Esophagus muscularis mucosa (tissue), 4 donors: Measurements from ENCODE around the gene GRK5. TPM values are rescaled to one million over a fixed set of nuclear protein-coding genes. Genes with fewer than 3 reads are reported as not detected.

Experiments
- DNase-seq: peaks from one replicate; pipeline ENCODE4 v3.0.0-alpha.2; 2017; ENCODE audit errors: extremely low spot score
- H3K27ac ChIP-seq, 4 donors: fragments of 200-600 bp; sonication (generic); replicated peaks in 1 of 4; 1 replicate in 3 of 4; 2 replicates in 1 of 4; pipeline ENCODE4 v1.5.1; 2016 to 2019; ENCODE audit warnings: mild to moderate bottlenecking in 1 of 4
- H3K27me3 ChIP-seq, 4 donors: fragments of 200-600 bp; sonication (generic); one replicate each; pipeline versions ENCODE4 v1.5.1 to v1.6.0; 2016 to 2019
- H3K36me3 ChIP-seq, 4 donors: fragments of 200-600 bp; sonication (generic); one replicate each; pipeline ENCODE4 v1.5.1; 2016 to 2019
- H3K4me1 ChIP-seq, 4 donors: fragments of 200-600 bp; sonication (generic); one replicate each; pipeline ENCODE4 v1.5.1; 2016 to 2019
- H3K4me3 ChIP-seq, 4 donors: fragments of 200-600 bp; sonication (generic); 1 replicate in 2 of 4; 2 replicates in 2 of 4; pipeline ENCODE4 v1.5.1; 2016 to 2019; ENCODE audit warnings: mild to moderate bottlenecking in 4 of 4, moderate library complexity in 1 of 4
- H3K9me3 ChIP-seq, 4 donors: fragments of 200-600 bp; sonication (generic); 1 replicate in 3 of 4; 2 replicates in 1 of 4; pipeline ENCODE4 v1.5.1; 2016 to 2019
- CTCF ChIP-seq, 3 experiments: fragments of 200-600 bp in 2 of 3; fragments of 450-650 bp in 1 of 3; sonication (generic) in 2 of 3; IDR thresholded peaks; one replicate each; pipeline ENCODE4 v1.5.1; 2017 to 2019; ENCODE audit warnings: antibody characterized with exemption in 3 of 3, mild to moderate bottlenecking in 2 of 3, moderate library complexity in 1 of 3
- EP300 ChIP-seq: sonication (generic); formaldehyde crosslinking; IDR thresholded peaks from one replicate; pipeline ENCODE4 v1.6.1; 2017; ENCODE audit warnings: antibody characterized with exemption
- POLR2A ChIP-seq: fragments of 450-650 bp; IDR thresholded peaks from one replicate; pipeline ENCODE4 v1.6.1; 2017; ENCODE audit warnings: antibody characterized with exemption, moderate library complexity, mild to moderate bottlenecking, low read depth
- POLR2AphosphoS5 ChIP-seq, 2 donors: sonication (generic); formaldehyde crosslinking; IDR thresholded peaks; one replicate each; pipeline ENCODE4 v1.6.1; 2017; ENCODE audit warnings: antibody characterized with exemption in 2 of 2
- WGBS: methylation state at CpG from one replicate; pipeline ENCODE4 v1.1.5; 2018; 5-methylcytosine and 5-hydroxymethylcytosine counted together
- intact Hi-C: fragments of 100-400 bp; cut with DNase I; formaldehyde crosslinking; loops from one replicate; pipeline ENCODE4 v1.15.1; 2023
- total RNA-seq, 4 donors: library from RNA; depleted of rRNA; stranded (reverse); fragments of >200 nt; gene quantifications; one replicate each; pipeline versions ENCODE4 v1.1.0 to v1.2.1, GENCODE V29; 2016

GRK5 gene
- total RNA-seq, 4 donors from 2014 or later, result 39.6 to 64.4 (median 50.7) TPM

GRCh38 chr10:119365773-119366599 is 158.6 kb downstream of the GRK5 start:
- intact Hi-C loops, result no loop called here

GRCh38 chr10:119367841-119368549 is 160.6 kb downstream of the GRK5 start:
- intact Hi-C loops, result no loop called here
- Histone ChIP-seq H3K27ac (peak overlapping the region; percentile 70 to 83 (median 80)), H3K4me1 (peaks cover 81 to 92% (median 87%) of the 10 kb centered on the region in 4 donors), H3K4me3 (no peak overlapping the region), H3K27me3 (no peaks in the 10 kb centered on the region), H3K36me3 (peaks cover 0 to 6% (median 0%) of the 10 kb centered on the region in 4 donors), H3K9me3 (no peaks in the 10 kb centered on the region)
- 91% methylated on average over 20 of the region's 21 CpGs for WGBS
- DNase-seq, result no peak
- TF ChIP-seq CTCF (IDR thresholded peaks at IDR 0.05) (no peak), POLR2AphosphoS5 (IDR thresholded peaks at IDR 0.05) (no peak), POLR2A (no peak), EP300 (no peak)

More at GRCh38 chr10:119365773-119366599, 158.6 kb downstream of the GRK5 start:
- peaks cover 85 to 92% (median 89%) of the 10 kb centered on the region in 4 donors for H3K4me1 ChIP-seq
- TF ChIP-seq POLR2A, result no peak
- peak in 1 of 2 donors; percentile 42 for TF ChIP-seq POLR2AphosphoS5 (IDR thresholded peaks at IDR 0.05)
- no peaks in the 10 kb centered on the region for H3K27me3 ChIP-seq
- H3K9me3 ChIP-seq, result no peaks in the 10 kb centered on the region
- no peak for DNase-seq
- H3K27ac ChIP-seq, result peak overlapping the region; percentile 32 to 83 (median 56)
- peaks cover 0 to 6% (median 0%) of the 10 kb centered on the region in 4 donors for H3K36me3 ChIP-seq
- no peak overlapping the region for H3K4me3 ChIP-seq
- WGBS, result 68% methylated on average over 12 of the region's 12 CpGs

- no peaks in the 10 kb centered on the region for H3K27me3 ChIP-seq
- intact Hi-C loops, result no loop called here
- H3K27ac ChIP-seq, result peak overlapping the region; percentile 70 to 83 (median 80)
- peak overlapping the region in 1 of 4 donors; percentile 16 for H3K4me3 ChIP-seq
- H3K4me1 ChIP-seq, result peaks cover 75 to 86% (median 81%) of the 10 kb centered on the region in 4 donors
- peaks cover 0 to 6% (median 0%) of the 10 kb centered on the region in 4 donors for H3K36me3 ChIP-seq
- TF ChIP-seq POLR2A, result no peak
- no peak for TF ChIP-seq EP300
- no peak for TF ChIP-seq CTCF (IDR thresholded peaks at IDR 0.05)
- no peak for TF ChIP-seq POLR2AphosphoS5 (IDR thresholded peaks at IDR 0.05)
- no peak for DNase-seq
- H3K9me3 ChIP-seq, result no peaks in the 10 kb centered on the region
- WGBS, result 60% methylated on average over 5 of the region's 8 CpGs
These were observed 161.2 kb downstream of the GRK5 start for GRCh38 chr10:119368581-119368980.

GRCh38 chr10:119368991-119369869 is 161.9 kb downstream of the GRK5 start:
- Histone ChIP-seq H3K9me3 (no peaks in the 10 kb centered on the region), H3K4me1 (peaks cover 68 to 80% (median 76%) of the 10 kb centered on the region in 4 donors), H3K4me3 (peak overlapping the region in 3 of 4 donors; percentile 1 to 22 (median 16)), H3K36me3 (peaks cover 0 to 6% (median 0%) of the 10 kb centered on the region in 4 donors), H3K27me3 (no peaks in the 10 kb centered on the region), H3K27ac (peak overlapping the region; percentile 70 to 83 (median 80))
- no peak for DNase-seq
- no peak for TF ChIP-seq CTCF (IDR thresholded peaks at IDR 0.05)
- TF ChIP-seq POLR2A, result no peak
- no peak for TF ChIP-seq POLR2AphosphoS5 (IDR thresholded peaks at IDR 0.05)
- no peak for TF ChIP-seq EP300
- intact Hi-C loops, result no loop called here
- 61% methylated on average over 21 of the region's 21 CpGs for WGBS
